Smooth muscle cell (in vitro differentiated cells): ENCODE results near the gene KCP. TPM values are rescaled to one million over a fixed set of nuclear protein-coding genes. Genes with fewer than 3 reads are reported as not detected.

Experiments
- DNase-seq: peaks from one replicate; lab custom pipeline; 2025; ENCODE audit not compliant: unreplicated experiment; lab: John Stamatoyannopoulos, UW
- H2AFZ ChIP-seq: fragments of 200-600 bp; sonication (generic); 2 replicates; pipeline ENCODE4 v1.6.0; 2016; ENCODE audit warnings: antibody characterized with exemption, low read depth, mild to moderate bottlenecking
- H3F3A ChIP-seq: fragments of 200-600 bp; sonication (generic); 2 replicates; pipeline ENCODE4 v1.6.0; 2017; ENCODE audit warnings: antibody characterized with exemption, low read depth
- H3K27ac ChIP-seq: fragments of 200-600 bp; sonication (generic); 2 replicates; pipeline ENCODE4 v1.5.1; 2016; ENCODE audit warnings: low read depth, mild to moderate bottlenecking
- H3K27me3 ChIP-seq: fragments of 200-600 bp; sonication (generic); 2 replicates; pipeline ENCODE4 v1.6.1; 2016; ENCODE audit warnings: low read depth, mild to moderate bottlenecking
- H3K36me3 ChIP-seq: fragments of 200-600 bp; sonication (generic); 2 replicates; pipeline ENCODE4 v1.5.1; 2016; ENCODE audit warnings: low read depth
- H3K4me1 ChIP-seq: fragments of 200-600 bp; sonication (generic); 2 replicates; pipeline ENCODE4 v1.5.1; 2016; ENCODE audit warnings: low read depth
- H3K4me2 ChIP-seq: fragments of 200-600 bp; sonication (generic); 2 replicates; pipeline ENCODE4 v1.6.0; 2016; ENCODE audit warnings: mild to moderate bottlenecking
- H3K4me3 ChIP-seq: fragments of 200-600 bp; sonication (generic); 2 replicates; pipeline ENCODE4 v1.5.1; 2016; ENCODE audit warnings: mild to moderate bottlenecking
- H3K79me2 ChIP-seq: fragments of 200-600 bp; sonication (generic); 2 replicates; pipeline ENCODE4 v1.6.0; 2016; ENCODE audit warnings: low read depth, mild to moderate bottlenecking
- H3K9ac ChIP-seq: fragments of 200-600 bp; sonication (generic); 2 replicates; pipeline ENCODE4 v1.6.0; 2016; ENCODE audit warnings: low read depth
- H3K9me3 ChIP-seq: fragments of 200-600 bp; sonication (generic); replicated peaks from 2 replicates; pipeline ENCODE4 v1.5.1; 2016; ENCODE audit warnings: low read depth
- H4K20me1 ChIP-seq: fragments of 200-600 bp; sonication (generic); 2 replicates; pipeline ENCODE4 v1.6.0; 2016; ENCODE audit warnings: low read depth
- WGBS: methylation state at CpG from one replicate; pipeline ENCODE4 v1.1.7; 2016; ENCODE audit warnings: low lambda C conversion rate; 5-methylcytosine and 5-hydroxymethylcytosine counted together
- polyA plus RNA-seq: library from polyadenylated mRNA; unstranded; fragments of >200 nt; fragmentation: Nextera tagmentation; extraction: Ambion mirVana; gene quantifications from 2 replicates; pipeline ENCODE4 v1.2.1, GENCODE V29; 2016
- total RNA-seq: library from RNA; depleted of rRNA; stranded (reverse); fragments of >200 nt; gene quantifications from 2 replicates; pipeline ENCODE4 v1.2.3, GENCODE V29; 2014
- TF ChIP-seq, protein P1 (sequence below): fragments of 200-600 bp; sonication (generic); IDR thresholded peaks from 2 replicates; pipeline ENCODE4 v1.5.1; 2017; ENCODE audit warnings: borderline replicate concordance, mild to moderate bottlenecking, antibody characterized with exemption; ENCODE audit not compliant: insufficient read depth, poor library complexity, severe bottlenecking

Gene KCP
- total and polyA plus RNA-seq, 2 experiments from 2014 or later: 0.99 to 4.5 TPM

DNA sequence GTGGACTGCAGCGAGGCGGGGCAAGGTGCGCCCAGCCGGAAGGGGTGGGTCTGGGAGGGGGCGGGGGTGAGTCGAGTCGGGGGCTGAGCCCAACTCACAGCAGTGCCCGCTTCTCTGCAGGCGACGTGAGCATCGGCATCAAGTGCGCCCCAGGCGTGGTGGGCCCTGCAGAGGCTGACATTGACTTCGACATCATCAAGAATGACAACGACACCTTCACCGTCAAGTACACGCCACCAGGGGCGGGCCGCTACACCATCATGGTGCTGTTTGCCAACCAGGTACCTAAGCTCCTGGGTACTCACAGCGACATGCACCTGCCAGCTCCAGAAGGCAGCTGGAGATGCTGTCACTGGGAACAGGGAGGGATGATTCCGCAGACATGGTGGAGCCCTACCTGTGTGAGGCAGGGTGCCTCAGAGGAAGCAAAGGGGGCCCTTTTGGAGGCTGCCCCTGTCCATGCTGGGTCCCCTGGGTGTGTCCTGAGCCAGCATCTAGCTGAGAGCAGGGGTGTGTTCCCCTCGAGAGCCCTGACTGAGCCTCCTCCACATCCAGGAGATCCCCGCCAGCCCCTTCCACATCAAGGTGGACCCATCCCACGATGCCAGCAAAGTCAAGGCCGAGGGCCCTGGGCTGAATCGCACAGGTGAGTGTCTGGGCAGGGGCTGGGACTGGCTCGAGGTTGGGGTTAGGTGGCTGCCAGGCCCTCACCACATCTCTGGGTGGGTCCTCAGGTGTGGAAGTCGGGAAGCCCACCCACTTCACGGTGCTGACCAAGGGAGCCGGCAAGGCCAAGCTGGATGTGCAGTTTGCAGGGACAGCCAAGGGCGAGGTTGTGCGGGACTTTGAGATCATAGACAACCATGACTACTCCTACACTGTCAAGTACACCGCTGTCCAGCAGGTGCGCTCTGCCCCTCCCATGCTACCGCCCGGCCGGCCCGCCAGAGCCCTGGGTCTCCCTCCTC lies 67.6 kb downstream of the KCP start:
- H3K9me3 ChIP-seq: no peaks in the 10 kb centered on the region
- DNase-seq: no peak
- 98% methylated on average over 30 of the region's 38 CpGs for WGBS

DNA sequence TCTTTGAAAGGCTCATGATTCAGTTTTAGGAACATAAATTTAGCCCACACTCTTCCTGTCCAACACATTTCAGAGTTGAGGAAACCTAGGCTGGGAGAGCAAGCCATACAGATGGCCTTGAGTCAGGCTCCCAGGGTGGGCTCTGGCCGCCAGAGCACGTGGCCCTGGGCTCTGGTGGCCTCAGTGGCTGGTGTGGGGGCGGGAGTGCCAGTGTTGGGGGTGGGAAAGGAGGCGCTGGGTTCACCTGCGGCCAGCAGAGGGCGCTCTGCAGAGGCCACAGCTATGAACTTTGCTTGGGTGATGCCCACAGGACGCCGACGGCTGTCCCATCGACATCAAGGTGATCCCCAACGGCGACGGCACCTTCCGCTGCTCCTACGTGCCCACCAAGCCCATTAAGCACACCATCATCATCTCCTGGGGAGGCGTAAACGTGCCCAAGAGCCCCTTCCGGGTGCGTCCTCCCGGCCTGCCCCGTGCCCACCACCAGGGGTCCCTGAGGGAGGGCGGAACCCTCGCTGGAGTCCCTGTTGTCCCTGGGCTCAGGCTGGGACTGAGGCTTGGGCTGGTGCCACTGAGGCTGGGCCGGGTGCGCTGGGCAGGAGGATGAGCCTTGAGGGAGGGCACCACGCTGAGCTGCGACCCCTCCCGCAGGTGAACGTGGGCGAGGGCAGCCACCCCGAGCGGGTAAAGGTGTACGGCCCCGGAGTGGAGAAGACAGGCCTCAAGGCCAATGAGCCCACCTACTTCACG lies 68.4 kb downstream of the KCP start:
- H3K36me3 ChIP-seq: no peaks in the 10 kb centered on the region
- no peak overlapping the region for H3K9ac ChIP-seq
- no peak overlapping the region for H3K4me3 ChIP-seq
- WGBS: 71% methylated on average over 27 of the region's 35 CpGs
- no peaks in the 10 kb centered on the region for H3F3A ChIP-seq
- no peaks in the 10 kb centered on the region for H3K27me3 ChIP-seq
- no peaks in the 10 kb centered on the region for H3K9me3 ChIP-seq
- H3K79me2 ChIP-seq: no peaks in the 10 kb centered on the region
- H3K27ac ChIP-seq: no peak overlapping the region
- no peak overlapping the region for H2AFZ ChIP-seq
- H3K4me1 ChIP-seq: no peaks in the 10 kb centered on the region
- TF ChIP-seq, protein P1, sequence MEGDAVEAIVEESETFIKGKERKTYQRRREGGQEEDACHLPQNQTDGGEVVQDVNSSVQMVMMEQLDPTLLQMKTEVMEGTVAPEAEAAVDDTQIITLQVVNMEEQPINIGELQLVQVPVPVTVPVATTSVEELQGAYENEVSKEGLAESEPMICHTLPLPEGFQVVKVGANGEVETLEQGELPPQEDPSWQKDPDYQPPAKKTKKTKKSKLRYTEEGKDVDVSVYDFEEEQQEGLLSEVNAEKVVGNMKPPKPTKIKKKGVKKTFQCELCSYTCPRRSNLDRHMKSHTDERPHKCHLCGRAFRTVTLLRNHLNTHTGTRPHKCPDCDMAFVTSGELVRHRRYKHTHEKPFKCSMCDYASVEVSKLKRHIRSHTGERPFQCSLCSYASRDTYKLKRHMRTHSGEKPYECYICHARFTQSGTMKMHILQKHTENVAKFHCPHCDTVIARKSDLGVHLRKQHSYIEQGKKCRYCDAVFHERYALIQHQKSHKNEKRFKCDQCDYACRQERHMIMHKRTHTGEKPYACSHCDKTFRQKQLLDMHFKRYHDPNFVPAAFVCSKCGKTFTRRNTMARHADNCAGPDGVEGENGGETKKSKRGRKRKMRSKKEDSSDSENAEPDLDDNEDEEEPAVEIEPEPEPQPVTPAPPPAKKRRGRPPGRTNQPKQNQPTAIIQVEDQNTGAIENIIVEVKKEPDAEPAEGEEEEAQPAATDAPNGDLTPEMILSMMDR: peak; percentile 73
- H4K20me1 ChIP-seq: peaks cover 61% of the 10 kb centered on the region
- no peak for DNase-seq
- H3K4me2 ChIP-seq: no peak overlapping the region

More for the DNA sequence above, 67.6 kb downstream of the KCP start:
- no peaks in the 10 kb centered on the region for H3K4me1 ChIP-seq
- no peaks in the 10 kb centered on the region for H3K79me2 ChIP-seq
- H3K27me3 ChIP-seq: no peaks in the 10 kb centered on the region
- H4K20me1 ChIP-seq: peaks cover 55% of the 10 kb centered on the region
- no peak overlapping the region for H3K27ac ChIP-seq
- H3K4me3 ChIP-seq: no peak overlapping the region
- no peak overlapping the region for H2AFZ ChIP-seq
- no peaks in the 10 kb centered on the region for H3K36me3 ChIP-seq
- H3K4me2 ChIP-seq: no peak overlapping the region
- no peak overlapping the region for H3K9ac ChIP-seq
- TF ChIP-seq, protein P1: no peak
- no peaks in the 10 kb centered on the region for H3F3A ChIP-seq

DNA sequence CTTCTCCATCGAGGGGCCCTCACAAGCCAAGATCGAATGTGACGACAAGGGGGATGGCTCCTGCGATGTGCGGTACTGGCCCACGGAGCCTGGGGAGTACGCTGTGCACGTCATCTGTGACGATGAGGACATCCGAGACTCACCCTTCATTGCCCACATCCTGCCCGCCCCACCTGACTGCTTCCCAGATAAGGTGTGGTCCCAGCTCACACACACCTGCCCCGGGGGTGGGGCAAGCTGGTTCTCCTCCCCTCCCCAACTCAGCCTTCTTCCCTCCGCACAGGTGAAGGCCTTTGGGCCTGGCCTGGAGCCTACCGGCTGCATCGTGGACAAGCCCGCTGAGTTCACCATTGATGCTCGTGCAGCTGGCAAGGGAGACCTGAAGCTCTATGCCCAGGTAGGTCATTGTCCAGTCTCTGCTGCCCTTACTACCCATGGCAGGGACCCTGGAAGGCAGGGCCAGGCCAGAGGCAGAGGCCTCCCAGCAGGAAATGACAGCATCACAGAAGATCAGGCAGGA lies 69.3 kb downstream of the KCP start:
- Histone ChIP-seq H3K36me3 (no peaks in the 10 kb centered on the region), H4K20me1 (peaks cover 69% of the 10 kb centered on the region)
- 93% methylated on average over 17 of the region's 17 CpGs for WGBS

More for the DNA sequence above, 69.3 kb downstream of the KCP start:
- H2AFZ ChIP-seq: no peak overlapping the region
- no peak overlapping the region for H3K9ac ChIP-seq
- no peaks in the 10 kb centered on the region for H3F3A ChIP-seq
- no peak overlapping the region for H3K4me2 ChIP-seq
- H3K4me3 ChIP-seq: no peak overlapping the region
- H3K79me2 ChIP-seq: no peaks in the 10 kb centered on the region
- no peaks in the 10 kb centered on the region for H3K9me3 ChIP-seq
- H3K27me3 ChIP-seq: no peaks in the 10 kb centered on the region
- no peaks in the 10 kb centered on the region for H3K4me1 ChIP-seq
- DNase-seq: no peak
- H3K27ac ChIP-seq: no peak overlapping the region
- TF ChIP-seq, protein P1: no peak
